ENCODE measurements around the gene GP1BB.
"Not testable (repeated sequence)": the region's sequence is repeated elsewhere in the genome, so short reads cannot be mapped to it uniquely, and the experiment has no call there.

Gene GP1BB

GRCh38 chr22:19723232-19723982, at the start of gene GP1BB:
Gene GP1BB (plus strand): TSS chr22:19723539. CDS start chr22:19723570, 31 bp downstream.
- no peak for DNase-seq

- no peak for DNase-seq
These were observed 49.7 kb upstream of the GP1BB start for GRCh38 chr22:19673660-19674059.

GRCh38 chr22:19674129-19674928, 49.0 kb upstream of the GP1BB start:
- no peak for DNase-seq

- DNase-seq = no peak
These were observed 48.4 kb upstream of the GP1BB start for GRCh38 chr22:19674929-19675253.

- no peak for DNase-seq
These were observed 47.9 kb upstream of the GP1BB start for GRCh38 chr22:19675428-19675827.

GRCh38 chr22:19676437-19676836, 46.9 kb upstream of the GP1BB start:
- DNase-seq = not testable (repeated sequence)

- DNase-seq = no peak
These were observed 44.3 kb upstream of the GP1BB start for GRCh38 chr22:19678949-19679521.

- no peak for DNase-seq
These were observed 43.7 kb upstream of the GP1BB start for GRCh38 chr22:19679522-19680101.

GRCh38 chr22:19680287-19680881, 43.0 kb upstream of the GP1BB start:
- no peak for DNase-seq

GRCh38 chr22:19680911-19681862, 42.2 kb upstream of the GP1BB start:
- no peak for DNase-seq

- DNase-seq = no peak
These were observed 41.5 kb upstream of the GP1BB start for GRCh38 chr22:19681863-19682245.

- no peak for DNase-seq
These were observed 36.4 kb upstream of the GP1BB start for GRCh38 chr22:19686946-19687345.

- DNase-seq = no peak
These were observed 35.6 kb upstream of the GP1BB start for GRCh38 chr22:19687561-19688300.

- no peak for DNase-seq
These were observed 34.7 kb upstream of the GP1BB start for GRCh38 chr22:19688301-19689290.

- no peak for DNase-seq
These were observed 33.9 kb upstream of the GP1BB start for GRCh38 chr22:19689408-19689807.

- DNase-seq = no peak
These were observed 32.2 kb upstream of the GP1BB start for GRCh38 chr22:19691007-19691720.

- no peak for DNase-seq
These were observed 31.5 kb upstream of the GP1BB start for GRCh38 chr22:19691721-19692341.

GRCh38 chr22:19693581-19693980, 29.8 kb upstream of the GP1BB start:
- DNase-seq = no peak

Data from DMS 273 treated with DMSO at 0.1 percent for 48 hours (cell line).